GM12878 (cell line): Measurements from ENCODE around the gene PAPOLG. TPM values are rescaled to one million over a fixed set of nuclear protein-coding genes. Genes with fewer than 3 reads are reported as not detected.

Experiments
- ASH2L ChIP-seq: fragments of 300-600, 200-600 bp; sonication (generic); IDR thresholded peaks from 2 replicates; pipeline ENCODE4 v1.6.1; 2017; ENCODE audit warnings: low read depth, mild to moderate bottlenecking, borderline replicate concordance
- BCL3 ChIP-seq: IDR thresholded peaks from 2 replicates; pipeline ENCODE4 v1.6.1; 2011; ENCODE audit warnings: borderline replicate concordance, low read depth, mild to moderate bottlenecking, moderate library complexity, low read length; ENCODE audit not compliant: insufficient read depth, poor library complexity, severe bottlenecking
- BMI1 ChIP-seq: fragments of 450-650 bp; IDR thresholded peaks from 2 replicates; pipeline ENCODE4 v1.6.1; 2016; ENCODE audit warnings: mild to moderate bottlenecking, moderate library complexity, borderline replicate concordance
- CBFB ChIP-seq: IDR thresholded peaks from 2 replicates; pipeline ENCODE4 v1.6.1; 2016; ENCODE audit warnings: antibody characterized with exemption, low read depth
- CREB1 ChIP-seq: IDR thresholded peaks from 2 replicates; pipeline ENCODE4 v1.6.1; 2012; ENCODE audit warnings: low read depth, mild to moderate bottlenecking, inconsistent platforms
- EED ChIP-seq: sonication (generic); IDR thresholded peaks from 2 replicates; pipeline ENCODE4 v1.6.1; 2016; ENCODE audit warnings: antibody characterized with exemption, low read depth
- FOXM1 ChIP-seq: IDR thresholded peaks from 2 replicates; pipeline ENCODE4 v1.6.1; 2012; ENCODE audit warnings: low read depth, mild to moderate bottlenecking, inconsistent platforms, low read length, moderate library complexity
- JUNB ChIP-seq: IDR thresholded peaks from 2 replicates; pipeline ENCODE4 v1.6.1; 2016; ENCODE audit warnings: antibody characterized with exemption, mild to moderate bottlenecking
- MEF2A ChIP-seq: IDR thresholded peaks from 2 replicates; pipeline ENCODE4 v1.6.1; 2011; ENCODE audit warnings: low read depth, mild to moderate bottlenecking, low read length, moderate library complexity; ENCODE audit not compliant: insufficient read depth
- MEF2B ChIP-seq: fragments of 450-650 bp; IDR thresholded peaks from 2 replicates; pipeline ENCODE4 v1.6.1; 2018; ENCODE audit warnings: mild to moderate bottlenecking, moderate library complexity; ENCODE audit not compliant: partially characterized antibody, poor library complexity, severe bottlenecking
- MTA2 ChIP-seq: fragments of 450-650 bp; IDR thresholded peaks from 2 replicates; pipeline ENCODE4 v1.6.1; 2016; ENCODE audit warnings: low read depth, mild to moderate bottlenecking, moderate library complexity
- MTA3 ChIP-seq: IDR thresholded peaks from 2 replicates; pipeline ENCODE4 v1.6.1; 2012; ENCODE audit warnings: low read length, inconsistent platforms, borderline replicate concordance
- NR2F1 ChIP-seq: fragments of 450-650 bp; conservative IDR thresholded peaks from 2 replicates; pipeline ENCODE4 v1.6.1; 2017; ENCODE audit warnings: mild to moderate bottlenecking
- POLR2A ChIP-seq: IDR thresholded peaks from 2 replicates; pipeline ENCODE4 v1.6.1; 2011; ENCODE audit warnings: low read depth, mild to moderate bottlenecking, low read length
- POLR2AphosphoS2 ChIP-seq: IDR thresholded peaks from 2 replicates; pipeline ENCODE4 v1.6.1; 2011; ENCODE audit warnings: low read depth, mild to moderate bottlenecking, low read length, improper control_type of control experiment, moderate library complexity
- SIX5 ChIP-seq: IDR thresholded peaks from 2 replicates; pipeline ENCODE4 v1.6.1; 2011; ENCODE audit warnings: mild to moderate bottlenecking, low read depth, low read length, moderate library complexity; ENCODE audit not compliant: severe bottlenecking
- SREBF1 ChIP-seq: IDR thresholded peaks from 2 replicates; pipeline ENCODE4 v1.6.1; 2012; ENCODE audit warnings: mild to moderate bottlenecking, low read length
- SREBF2 ChIP-seq: IDR thresholded peaks from 2 replicates; pipeline ENCODE4 v1.6.1; 2012; ENCODE audit warnings: mild to moderate bottlenecking, low read length
- ZBTB11 ChIP-seq: fragments of 450-650 bp; formaldehyde crosslinking; IDR thresholded peaks from 2 replicates; pipeline ENCODE4 v1.5.0; 2022; ENCODE audit warnings: mild to moderate bottlenecking, missing genetic modification characterization
- ZNF207 ChIP-seq: fragments of 450-650 bp; IDR thresholded peaks from 2 replicates; pipeline ENCODE4 v1.6.1; 2014; ENCODE audit warnings: antibody characterized with exemption, mild to moderate bottlenecking, borderline replicate concordance
- polyA plus RNA-seq, 11 experiments: library from polyadenylated mRNA; depleted of rRNA in 4 of 11; unstranded in 6 of 11; stranded (reverse) in 5 of 11; fragments of >200 nt; fragmentation: Nextera tagmentation in 4 of 11; fragmentation: Illumina TruSeq in 1 of 11; extraction: Ambion mirVana in 4 of 11; extraction: Trizol in 1 of 11; gene quantifications; 1 replicate in 1 of 11; 2 replicates in 10 of 11; pipeline versions ENCODE4 v1.2.1 to v1.2.3, GENCODE V29; 2011 to 2016; ENCODE audit warnings: inconsistent platforms in 2 of 11, missing spikeins in 2 of 11, low read depth in 1 of 11
- total RNA-seq, 4 experiments: library from RNA; depleted of rRNA in 3 of 4; stranded (reverse); fragments of >200 nt in 3 of 4; fragmentation: Illumina TruSeq in 1 of 4; extraction: Trizol in 1 of 4; gene quantifications; 2 replicates each; pipeline versions ENCODE4 v1.2.1 to v1.2.3, GENCODE V29; 2013 to 2021
- TF ChIP-seq, protein P1 (sequence below): IDR thresholded peaks from 2 replicates; pipeline ENCODE4 v1.6.1; 2012; ENCODE audit warnings: low read length, inconsistent platforms

Gene PAPOLG
- total and polyA plus RNA-seq, 10 of the 15 experiments (the other 5 are each of a cell fraction or from before 2014, with no cell fraction given) = 4.2 to 15.8 (median 10.7) TPM

DNA sequence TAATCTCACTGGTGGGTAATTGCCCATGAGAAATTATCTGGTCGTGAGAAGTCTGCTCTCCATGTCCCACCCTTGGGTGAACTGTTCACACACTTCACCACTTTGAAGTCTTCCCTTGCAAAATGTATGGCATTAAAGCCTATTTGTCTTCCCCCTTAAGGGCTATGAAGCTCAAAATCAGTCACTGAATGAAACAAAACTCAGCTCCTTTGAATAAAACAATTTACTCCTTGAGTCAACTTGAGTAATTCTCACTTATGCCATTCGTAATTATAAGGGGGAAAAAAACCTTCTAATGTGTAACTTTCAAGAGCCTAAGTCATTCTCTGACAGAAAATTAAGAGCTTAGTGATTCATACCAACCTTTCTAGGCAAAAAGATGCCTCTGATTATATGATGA is 76.6 kb downstream of the PAPOLG start (continued):
- TF ChIP-seq ZNF207 (no peak), BMI1 (0 out of 2 replicates have a peak, but pooled peaks have one; percentile 31), SIX5 (no peak), FOXM1 (no peak), CREB1 (no peak), CBFB (no peak), NR2F1 (0 out of 2 replicates have a peak, but pooled peaks have one; percentile 23), MEF2A (no peak), MTA2 (peak; percentile 84), POLR2A (no peak), SREBF2 (no peak), JUNB (peak; percentile 57), MEF2B (peak; percentile 64), MTA3 (no peak), POLR2AphosphoS2 (no peak), ASH2L (no peak), BCL3 (peak; percentile 86), SREBF1 (no peak), EED (no peak), ZBTB11 (CRISPR knock-in tag) (no peak)
- TF ChIP-seq, protein P1, sequence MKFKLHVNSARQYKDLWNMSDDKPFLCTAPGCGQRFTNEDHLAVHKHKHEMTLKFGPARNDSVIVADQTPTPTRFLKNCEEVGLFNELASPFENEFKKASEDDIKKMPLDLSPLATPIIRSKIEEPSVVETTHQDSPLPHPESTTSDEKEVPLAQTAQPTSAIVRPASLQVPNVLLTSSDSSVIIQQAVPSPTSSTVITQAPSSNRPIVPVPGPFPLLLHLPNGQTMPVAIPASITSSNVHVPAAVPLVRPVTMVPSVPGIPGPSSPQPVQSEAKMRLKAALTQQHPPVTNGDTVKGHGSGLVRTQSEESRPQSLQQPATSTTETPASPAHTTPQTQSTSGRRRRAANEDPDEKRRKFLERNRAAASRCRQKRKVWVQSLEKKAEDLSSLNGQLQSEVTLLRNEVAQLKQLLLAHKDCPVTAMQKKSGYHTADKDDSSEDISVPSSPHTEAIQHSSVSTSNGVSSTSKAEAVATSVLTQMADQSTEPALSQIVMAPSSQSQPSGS = peak; percentile 42; the same call in 1 of the 2 replicates
